Measurements from ENCODE around the gene SH3GL3. TPM values are rescaled to one million over a fixed set of nuclear protein-coding genes. Genes with fewer than 3 reads are reported as not detected.

SH3GL3 gene, protein sequence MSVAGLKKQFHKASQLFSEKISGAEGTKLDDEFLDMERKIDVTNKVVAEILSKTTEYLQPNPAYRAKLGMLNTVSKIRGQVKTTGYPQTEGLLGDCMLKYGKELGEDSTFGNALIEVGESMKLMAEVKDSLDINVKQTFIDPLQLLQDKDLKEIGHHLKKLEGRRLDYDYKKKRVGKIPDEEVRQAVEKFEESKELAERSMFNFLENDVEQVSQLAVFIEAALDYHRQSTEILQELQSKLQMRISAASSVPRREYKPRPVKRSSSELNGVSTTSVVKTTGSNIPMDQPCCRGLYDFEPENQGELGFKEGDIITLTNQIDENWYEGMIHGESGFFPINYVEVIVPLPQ
- not detected in 2 replicates for total RNA-seq

DNA sequence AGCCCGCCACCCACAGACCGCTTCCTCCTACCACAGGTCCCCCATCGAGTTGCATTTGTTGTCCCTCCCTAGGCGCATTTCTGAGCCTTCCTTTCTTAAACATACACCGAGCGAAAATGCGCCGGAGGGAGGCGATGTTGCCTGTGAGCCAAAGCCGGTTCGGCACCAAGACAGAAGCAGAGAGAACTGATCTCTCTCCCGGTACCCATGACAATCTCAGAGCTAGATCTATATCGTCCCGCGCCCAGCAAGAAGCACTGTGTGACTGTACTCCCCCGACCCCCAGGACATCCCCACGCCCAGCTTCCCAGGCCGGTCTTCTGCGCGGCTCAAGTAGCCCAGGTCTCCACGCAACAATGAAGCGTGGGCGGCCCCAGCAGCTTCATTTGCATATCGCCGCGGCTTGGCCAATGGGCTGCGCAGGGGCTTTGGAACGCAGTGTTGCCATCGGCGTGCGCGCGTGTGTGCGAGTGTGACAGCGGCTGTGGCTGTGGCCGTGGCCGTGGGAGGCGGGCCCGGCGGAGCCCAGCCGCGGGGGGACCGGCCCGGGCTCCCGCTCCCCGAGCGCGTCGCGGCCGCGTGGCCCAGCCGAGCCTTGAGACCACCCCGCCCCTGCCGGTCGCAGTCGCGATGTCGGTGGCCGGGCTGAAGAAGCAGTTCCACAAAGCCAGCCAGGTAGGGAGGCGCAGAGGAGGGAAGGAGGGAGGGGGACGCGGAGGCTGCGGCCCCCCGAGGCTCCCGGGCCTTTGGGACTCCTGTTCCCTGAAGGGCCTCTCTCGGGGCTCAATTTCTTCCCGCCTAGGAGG is at the start of gene SH3GL3:
TSS of gene SH3GL3 (plus strand) at position 438 of the 806 bp plus-strand sequence. CDS start at position 631, 193 bp downstream.

DNA sequence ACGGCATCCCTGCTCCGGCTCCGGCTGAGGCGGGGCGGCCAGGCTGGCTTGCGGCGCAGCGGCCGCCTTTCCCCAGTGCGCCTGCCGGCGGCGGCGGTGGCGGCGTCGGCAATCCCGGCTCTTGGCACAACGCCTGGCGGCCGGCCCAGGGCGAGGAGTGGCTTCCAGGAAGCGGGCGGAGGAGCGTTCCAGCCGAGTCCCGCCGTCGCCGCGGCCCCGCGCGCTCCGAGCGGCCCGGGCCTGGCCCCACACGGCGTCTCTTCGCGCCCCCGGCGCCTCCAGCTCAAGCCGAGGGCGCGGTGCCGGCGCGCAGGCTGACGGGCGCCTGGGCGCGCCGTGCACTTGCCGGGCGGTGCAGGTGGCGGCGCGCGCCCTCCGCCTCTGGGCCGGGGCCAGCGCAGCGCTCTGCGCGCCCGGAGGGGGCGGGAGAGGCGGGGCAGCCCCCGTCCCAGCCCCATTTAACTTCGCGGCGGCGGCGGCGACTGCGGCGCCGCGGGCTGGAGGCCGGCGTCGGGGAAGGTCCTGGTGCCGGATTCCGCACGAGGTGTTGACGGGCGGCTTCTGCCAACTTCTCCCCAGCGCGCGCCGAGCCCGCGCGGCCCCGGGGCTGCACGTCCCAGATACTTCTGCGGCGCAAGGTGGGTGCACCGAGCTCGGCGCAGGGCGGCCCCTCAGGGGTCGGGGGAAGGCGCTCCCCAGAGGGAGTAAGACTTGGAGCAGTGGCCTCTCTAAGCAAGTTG is 206.7 kb downstream of the SH3GL3 start, which contains the start of gene ADAMTSL3:
TSS of gene ADAMTSL3 (plus strand) at position 485 of the 740 bp plus-strand sequence. CDS start 1,639 bp downstream, outside the sequence.

Other genes with a start within 250 kb of the SH3GL3 start
- gene HDGFL3, start 239.5 kb upstream of the SH3GL3 start, total RNA-seq, result 75.0 and 97.9 TPM in 2 replicates
- 11.7 and 22.3 TPM in 2 replicates for gene BNC1, start 162.7 kb upstream of the SH3GL3 start, total RNA-seq
- not detected in 2 replicates for gene ADAMTSL3, start 206.8 kb downstream of the SH3GL3 start, total RNA-seq

Measured in epithelial cell of umbilical artery (primary cell).